OCI-LY3 (cell line): ENCODE data around the gene KCNK13.

Source experiments
- H2AFZ ChIP-seq: fragments of 200-600, 300-600 bp; shearing (Covaris generic); 2 replicates; pipeline ENCODE4 v1.6.0; 2014; ENCODE audit warnings: antibody characterized with exemption, low read depth, low read length
- H3K27ac ChIP-seq: fragments of 200-600, 300-600 bp; sonication (generic); 2 replicates; pipeline ENCODE4 v1.5.1; 2014; ENCODE audit warnings: mild to moderate bottlenecking, low read length, moderate library complexity, mixed read lengths
- H3K27me3 ChIP-seq: fragments of 200-600, 300-600 bp; sonication (generic); 2 replicates; pipeline ENCODE4 v1.6.1; 2014; ENCODE audit warnings: low read depth, low read length, mixed read lengths
- H3K36me3 ChIP-seq: fragments of 200-600, 300-600 bp; sonication (generic); replicated peaks from 2 replicates; pipeline ENCODE3; 2014; ENCODE audit warnings: low read depth, low read length, mixed read lengths
- H3K4me1 ChIP-seq: fragments of 300-600, 200-600 bp; sonication (generic); 2 replicates; pipeline ENCODE4 v1.6.1; 2014; ENCODE audit warnings: low read length, mixed read lengths
- H3K4me2 ChIP-seq: fragments of 200-600, 300-600 bp; sonication (generic); 2 replicates; pipeline ENCODE4 v1.6.1; 2014; ENCODE audit warnings: low read length, mixed read lengths
- H3K4me3 ChIP-seq: fragments of 300-600, 200-600 bp; sonication (generic); 2 replicates; pipeline ENCODE4 v1.5.1; 2014; ENCODE audit warnings: antibody characterized with exemption, mild to moderate bottlenecking, low read length, moderate library complexity
- H3K79me2 ChIP-seq: fragments of 300-600, 200-600 bp; shearing (Covaris generic); 2 replicates; pipeline ENCODE4 v1.6.1; 2014; ENCODE audit warnings: mild to moderate bottlenecking, low read length, mixed read lengths
- H3K9ac ChIP-seq: fragments of 300-600, 200-600 bp; shearing (Covaris generic); 2 replicates; pipeline ENCODE4 v1.6.0; 2014; ENCODE audit warnings: mild to moderate bottlenecking, low read length, moderate library complexity
- H3K9me3 ChIP-seq: fragments of 200-600, 300-600 bp; shearing (Covaris generic); 2 replicates; pipeline ENCODE4 v1.6.1; 2014; ENCODE audit warnings: low read length, mixed read lengths; ENCODE audit not compliant: insufficient read depth
- H4K20me1 ChIP-seq: fragments of 200-600, 300-600 bp; sonication (generic); 2 replicates; pipeline ENCODE4 v1.6.1; 2016; ENCODE audit warnings: low read length, mixed read lengths; ENCODE audit not compliant: insufficient read depth
- CTCF ChIP-seq: fragments of 200-600, 300-600 bp; sonication (generic); IDR thresholded peaks from 2 replicates; pipeline ENCODE4 v1.5.1; 2014; ENCODE audit warnings: antibody characterized with exemption, low read length, low read depth
- EZH2phosphoT487 ChIP-seq: fragments of 200-600 bp; shearing (Covaris generic); IDR thresholded peaks from 2 replicates; pipeline ENCODE4 v1.6.1; 2018; ENCODE audit warnings: antibody characterized with exemption, mixed run types, low read depth

The KCNK13 gene

GRCh38 chr14:90045616-90046015, 16.2 kb upstream of the KCNK13 start:
- peaks cover 48% of the 10 kb centered on the region for H3K36me3 ChIP-seq
- no peak overlapping the region for H3K9ac ChIP-seq
- no peak overlapping the region for H3K27ac ChIP-seq
- TF ChIP-seq CTCF, result no peak
- TF ChIP-seq EZH2phosphoT487, result no peak
- no peaks in the 10 kb centered on the region for H3K79me2 ChIP-seq
- H3K4me2 ChIP-seq, result no peak overlapping the region
- H2AFZ ChIP-seq, result no peak overlapping the region
- peaks cover 5% of the 10 kb centered on the region; the same call in 1 of the 2 replicates for H3K4me1 ChIP-seq
- no peaks in the 10 kb centered on the region for H3K27me3 ChIP-seq
- no peaks in the 10 kb centered on the region for H3K9me3 ChIP-seq
- no peak overlapping the region for H3K4me3 ChIP-seq
- H4K20me1 ChIP-seq, result no peaks in the 10 kb centered on the region

DNA sequence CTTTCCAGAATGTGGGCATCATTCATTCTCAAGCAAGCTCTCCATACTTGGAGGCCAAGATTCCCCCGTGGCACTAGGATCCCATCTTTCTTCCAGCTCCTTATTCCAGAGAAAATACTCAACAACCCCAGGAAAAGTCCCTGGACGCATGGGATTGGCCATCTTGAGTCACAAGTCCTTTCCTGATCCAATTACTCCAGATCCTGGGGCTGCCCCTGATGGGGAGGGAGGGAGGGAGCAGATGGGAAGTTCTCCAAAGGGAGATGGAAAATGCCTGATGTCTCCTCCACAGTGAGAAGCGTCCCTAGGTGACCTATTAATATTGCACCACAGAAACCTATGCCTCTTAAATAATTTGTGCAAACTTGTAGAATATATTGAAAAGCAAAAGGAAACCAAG, 12.4 kb upstream of the KCNK13 start:
- H3K9ac ChIP-seq, result no peak overlapping the region
- no peaks in the 10 kb centered on the region for H3K9me3 ChIP-seq
- H3K27me3 ChIP-seq, result no peaks in the 10 kb centered on the region
- peaks cover 18% of the 10 kb centered on the region for H3K36me3 ChIP-seq
- TF ChIP-seq EZH2phosphoT487 (no peak), CTCF (no peak)
- no peaks in the 10 kb centered on the region for H3K79me2 ChIP-seq
- H3K4me1 ChIP-seq, result no peaks in the 10 kb centered on the region
- no peaks in the 10 kb centered on the region for H4K20me1 ChIP-seq
- no peak overlapping the region for H3K4me3 ChIP-seq
- H3K4me2 ChIP-seq, result no peak overlapping the region
- no peak overlapping the region for H3K27ac ChIP-seq
- no peak overlapping the region for H2AFZ ChIP-seq

- Histone ChIP-seq H3K4me2 (no peak overlapping the region), H3K36me3 (peaks cover 10% of the 10 kb centered on the region), H3K27me3 (no peaks in the 10 kb centered on the region), H3K27ac (no peak overlapping the region), H3K9ac (no peak overlapping the region), H3K79me2 (no peaks in the 10 kb centered on the region), H2AFZ (no peak overlapping the region), H3K4me1 (no peaks in the 10 kb centered on the region), H3K9me3 (no peaks in the 10 kb centered on the region), H4K20me1 (no peaks in the 10 kb centered on the region), H3K4me3 (no peak overlapping the region)
- TF ChIP-seq CTCF (no peak), EZH2phosphoT487 (no peak)
Observed at GRCh38 chr14:90050271-90050670, 11.5 kb upstream of the KCNK13 start.

DNA sequence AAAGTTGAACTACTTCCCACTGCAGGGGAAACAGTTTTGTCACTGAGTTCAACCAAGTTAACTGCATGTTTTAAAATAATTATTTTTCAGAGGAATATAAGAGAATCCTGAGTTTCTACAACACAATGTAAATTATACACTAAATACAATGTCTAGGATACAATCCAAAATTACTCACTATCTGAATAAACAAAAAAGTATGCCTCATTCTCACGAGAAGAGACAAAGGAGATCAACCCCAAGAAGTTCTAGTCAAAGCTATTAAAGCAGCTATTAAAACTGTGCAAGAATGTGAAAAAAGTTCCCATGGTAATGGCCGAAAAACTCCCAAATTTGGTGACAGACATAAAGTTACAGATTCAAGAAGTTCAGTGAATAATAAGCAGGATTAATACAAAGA, 8.8 kb upstream of the KCNK13 start:
- TF ChIP-seq CTCF (no peak), EZH2phosphoT487 (no peak)
- no peaks in the 10 kb centered on the region for H3K9me3 ChIP-seq

More for the DNA sequence above, 8.8 kb upstream of the KCNK13 start:
- Histone ChIP-seq H3K4me3 (no peak overlapping the region), H3K4me2 (no peak overlapping the region), H3K9ac (no peak overlapping the region), H4K20me1 (no peaks in the 10 kb centered on the region), H3K79me2 (no peaks in the 10 kb centered on the region), H3K27me3 (0 out of 2 replicates have a peak, but pooled peaks cover 3% of the 10 kb centered on the region), H2AFZ (no peak overlapping the region), H3K27ac (no peak overlapping the region), H3K36me3 (no peaks in the 10 kb centered on the region), H3K4me1 (no peaks in the 10 kb centered on the region)
